NCI-H748 (cell line): Measurements from ENCODE around the gene ANXA6.
"Not testable (repeated sequence)": the region's sequence is repeated elsewhere in the genome, so short reads cannot be mapped to it uniquely, and the experiment has no call there.

Experiments used
- DNase-seq: peaks from one replicate; lab custom pipeline; 2025; ENCODE audit not compliant: unreplicated experiment; lab: John Stamatoyannopoulos, UW

ANXA6 gene

DNA sequence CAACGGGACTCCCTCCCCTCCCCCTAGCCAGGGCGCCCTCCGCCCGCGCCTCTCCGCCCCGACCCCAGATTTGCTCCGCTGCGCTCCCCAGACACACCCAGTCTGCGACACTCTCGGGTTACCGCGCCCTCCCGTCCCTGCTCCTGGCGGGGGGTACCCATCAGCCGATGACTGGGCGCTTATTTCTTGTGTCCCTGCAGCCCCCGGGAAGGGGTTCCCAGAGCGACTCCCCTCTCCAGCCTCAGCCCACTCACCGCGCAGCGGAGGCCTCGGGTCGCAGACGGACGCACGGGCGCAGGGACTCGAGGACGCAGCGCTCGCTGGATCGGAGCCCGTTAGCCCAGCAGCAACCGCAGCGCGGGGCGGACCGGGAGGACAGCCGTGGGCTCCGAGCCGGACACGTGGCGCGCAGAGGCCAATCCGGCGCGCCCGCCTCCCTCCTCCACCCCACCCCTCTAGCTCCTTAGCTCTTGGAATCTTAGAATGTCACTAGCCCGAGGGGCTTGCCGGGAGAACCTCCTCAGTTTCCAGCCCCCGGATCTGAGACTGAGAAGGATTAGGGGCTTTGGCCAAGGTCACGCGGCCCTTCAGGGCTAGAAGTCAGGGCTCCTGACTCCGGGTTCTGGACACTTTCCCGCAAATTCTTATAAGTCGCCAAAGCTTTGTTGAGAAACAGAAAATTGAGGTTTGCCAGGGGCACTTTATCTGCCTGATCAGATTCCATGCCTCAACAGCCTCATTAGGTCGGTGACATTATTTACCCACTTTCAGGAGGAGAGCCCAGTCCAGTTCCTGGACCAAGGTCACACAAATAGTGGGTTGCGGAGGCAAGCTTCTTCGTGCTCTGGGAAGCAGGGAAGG lies at the start of gene ANXA6:
Gene ANXA6, minus strand, starts transcription at position 354 of the 861 bp plus-strand sequence. CDS start 9,878 bp downstream, outside the sequence.
- peak; percentile 69 for DNase-seq

GRCh38 chr5:151205411-151205810 lies 47.8 kb upstream of the ANXA6 start:
- no peak for DNase-seq

GRCh38 chr5:151204051-151204450 lies 46.5 kb upstream of the ANXA6 start:
- no peak for DNase-seq

DNA sequence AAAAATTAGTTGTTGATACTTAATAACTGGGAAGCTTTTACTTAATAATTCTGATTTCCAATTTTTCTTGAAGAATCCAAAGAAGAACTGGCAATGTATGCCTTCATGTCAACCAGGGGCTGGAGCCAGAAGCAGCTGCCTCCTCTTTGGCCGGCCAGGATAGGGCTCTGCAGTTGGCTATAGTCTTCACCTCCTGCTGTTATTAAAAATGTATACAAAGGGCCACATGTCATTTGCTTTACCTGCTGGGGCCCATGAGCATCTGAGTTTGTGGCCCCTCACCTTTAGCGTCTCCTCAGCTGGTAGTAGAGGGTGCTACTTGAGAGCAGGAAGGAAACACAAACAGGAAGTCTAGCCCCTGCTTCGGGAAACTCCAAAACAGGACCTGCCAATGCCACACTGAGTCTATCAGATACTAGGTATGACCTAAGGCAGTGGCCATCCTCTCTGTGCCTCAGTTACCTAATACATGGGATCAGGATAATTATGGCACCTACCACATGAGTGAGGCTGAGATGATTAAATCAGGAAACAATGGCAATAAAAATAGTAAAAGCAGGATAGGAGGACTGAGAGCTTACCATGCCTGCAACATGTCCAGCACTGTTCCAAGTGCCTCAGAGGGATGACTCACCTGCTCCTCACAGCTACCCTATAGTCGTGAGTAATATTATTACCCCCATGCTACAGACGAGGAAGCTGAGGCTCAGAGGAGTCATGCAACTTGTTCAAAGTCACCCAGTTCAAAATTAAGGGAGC lies 45.0 kb upstream of the ANXA6 start:
- no peak for DNase-seq

GRCh38 chr5:151200913-151201595 lies 43.5 kb upstream of the ANXA6 start:
- no peak for DNase-seq

DNA sequence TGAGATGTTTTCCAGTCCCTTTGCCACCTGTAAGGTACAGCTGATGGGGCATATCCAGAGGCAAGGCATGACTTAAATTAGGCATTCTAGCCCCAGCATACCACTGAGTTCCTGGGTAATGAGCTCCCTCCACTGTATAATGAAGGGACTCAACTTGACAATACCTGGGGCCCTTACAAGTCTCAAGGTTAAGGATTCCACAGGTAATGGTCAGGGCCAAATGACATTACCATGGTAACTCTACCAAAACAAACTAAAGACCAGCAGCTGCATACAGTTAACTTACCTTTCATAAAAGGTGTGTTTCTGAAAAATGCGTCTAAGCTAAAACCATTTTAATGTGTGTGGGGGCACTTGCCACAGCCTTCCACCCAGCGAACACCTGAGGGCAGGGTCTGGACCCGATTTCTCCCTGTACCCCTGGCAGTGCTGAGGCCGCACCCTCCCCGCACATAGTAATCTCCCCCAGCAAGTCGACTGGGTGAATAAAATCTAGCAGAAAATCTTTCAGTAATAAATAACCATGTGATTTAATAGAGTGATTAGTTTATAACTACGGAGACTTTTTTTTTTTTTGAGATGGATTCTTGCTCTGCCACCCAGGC lies 42.1 kb upstream of the ANXA6 start:
- no peak for DNase-seq

DNA sequence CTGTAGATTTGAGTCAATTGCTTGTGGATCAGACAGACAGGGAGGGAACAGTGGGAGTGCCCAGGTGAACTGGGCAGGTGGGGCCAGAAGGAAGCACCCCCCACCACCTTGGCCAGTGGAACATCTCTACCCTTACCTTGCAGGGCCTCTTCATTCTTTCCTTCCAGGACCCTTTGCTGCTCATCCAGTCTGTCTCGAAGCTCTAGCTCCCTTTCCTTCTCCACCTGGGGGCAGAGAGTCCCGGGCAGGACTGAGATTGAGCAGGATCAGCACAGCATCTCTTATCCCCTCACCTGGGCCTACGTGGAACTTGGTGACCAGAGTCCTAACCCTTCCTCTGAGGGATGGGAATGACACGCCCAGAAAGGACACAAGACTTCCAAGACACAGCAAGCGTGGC lies 41.3 kb upstream of the ANXA6 start:
- DNase-seq = no peak

GRCh38 chr5:151197291-151197600 lies 39.7 kb upstream of the ANXA6 start:
- DNase-seq = not testable (repeated sequence)

DNA sequence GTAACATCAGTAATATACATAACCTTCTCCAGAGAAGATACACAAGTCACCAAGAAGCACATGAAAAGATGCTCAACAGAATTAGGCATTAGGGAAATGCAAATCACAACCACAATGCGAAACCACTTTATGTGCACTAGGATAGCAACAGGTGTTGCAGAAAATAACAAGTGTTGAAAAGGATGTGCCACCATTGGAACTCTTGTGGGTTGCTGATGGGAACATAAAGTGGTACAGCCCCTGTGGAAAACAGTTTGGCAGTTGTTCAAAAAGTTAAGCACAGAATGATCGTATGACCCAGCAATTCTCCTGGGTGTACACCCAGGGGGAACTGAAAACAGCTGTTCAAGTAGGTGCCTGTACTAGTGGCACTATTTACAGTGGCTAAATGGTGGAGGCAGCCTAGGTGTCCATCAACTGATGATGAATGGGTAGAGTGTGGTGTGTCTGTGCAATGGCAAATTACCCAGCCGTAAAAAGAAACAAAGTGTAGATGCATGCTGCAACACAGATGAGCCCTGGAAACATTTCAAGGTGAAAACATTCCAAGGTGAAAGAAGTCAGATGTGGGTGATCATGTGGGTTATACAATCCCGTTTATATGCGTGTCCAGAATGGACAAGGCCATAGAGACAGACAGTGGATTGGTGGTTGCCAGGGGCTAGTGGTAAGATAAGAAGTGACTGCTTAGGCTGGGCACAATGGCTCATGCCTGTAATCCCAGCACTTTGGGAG lies 39.1 kb upstream of the ANXA6 start:
- no peak for DNase-seq

GRCh38 chr5:151195622-151196021 lies 38.0 kb upstream of the ANXA6 start:
- DNase-seq = no peak

- DNase-seq = no peak
Measured at GRCh38 chr5:151192626-151193025, 35.0 kb upstream of the ANXA6 start.

- no peak for DNase-seq
Measured at GRCh38 chr5:151191661-151192060, 34.1 kb upstream of the ANXA6 start.

- no peak for DNase-seq
Measured at GRCh38 chr5:151189151-151189550, 31.6 kb upstream of the ANXA6 start.

- no peak for DNase-seq
Measured at GRCh38 chr5:151186538-151186937, 29.0 kb upstream of the ANXA6 start.

GRCh38 chr5:151186052-151186451 lies 28.5 kb upstream of the ANXA6 start:
- DNase-seq = no peak

DNA sequence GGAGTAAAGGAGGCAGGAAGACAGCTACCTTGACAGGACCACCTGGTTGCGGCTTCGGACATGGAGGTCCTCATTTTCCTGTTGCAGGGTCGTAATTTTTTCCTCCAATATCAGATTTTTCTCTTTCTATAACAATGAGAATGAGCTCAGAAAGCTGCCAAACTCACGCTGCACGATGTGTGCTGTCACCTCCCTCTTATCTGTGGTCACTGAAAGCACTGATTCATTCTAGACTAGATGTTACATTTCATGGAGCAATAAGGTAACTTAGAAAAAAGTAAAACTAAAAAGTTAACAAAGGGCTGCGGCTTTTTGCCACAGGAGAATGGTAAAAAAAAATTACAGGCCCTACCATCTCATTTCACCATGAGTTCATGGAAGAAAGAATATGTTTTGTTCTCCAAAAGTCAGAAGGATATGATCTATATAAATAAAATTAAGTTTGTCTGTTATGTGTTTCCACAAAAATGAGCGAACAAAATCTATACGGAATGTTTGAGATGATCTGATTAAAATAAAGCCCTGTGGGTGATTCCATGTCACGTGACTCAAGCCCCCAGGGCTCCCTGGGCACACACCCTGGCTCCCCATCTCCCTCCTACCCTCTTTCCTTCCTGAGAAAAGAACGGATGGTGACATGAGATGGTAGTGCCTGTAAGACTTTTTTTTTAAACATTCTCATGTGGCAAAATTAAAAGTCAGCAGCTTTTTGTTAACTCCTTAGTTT lies 26.9 kb upstream of the ANXA6 start:
- DNase-seq = no peak

DNA sequence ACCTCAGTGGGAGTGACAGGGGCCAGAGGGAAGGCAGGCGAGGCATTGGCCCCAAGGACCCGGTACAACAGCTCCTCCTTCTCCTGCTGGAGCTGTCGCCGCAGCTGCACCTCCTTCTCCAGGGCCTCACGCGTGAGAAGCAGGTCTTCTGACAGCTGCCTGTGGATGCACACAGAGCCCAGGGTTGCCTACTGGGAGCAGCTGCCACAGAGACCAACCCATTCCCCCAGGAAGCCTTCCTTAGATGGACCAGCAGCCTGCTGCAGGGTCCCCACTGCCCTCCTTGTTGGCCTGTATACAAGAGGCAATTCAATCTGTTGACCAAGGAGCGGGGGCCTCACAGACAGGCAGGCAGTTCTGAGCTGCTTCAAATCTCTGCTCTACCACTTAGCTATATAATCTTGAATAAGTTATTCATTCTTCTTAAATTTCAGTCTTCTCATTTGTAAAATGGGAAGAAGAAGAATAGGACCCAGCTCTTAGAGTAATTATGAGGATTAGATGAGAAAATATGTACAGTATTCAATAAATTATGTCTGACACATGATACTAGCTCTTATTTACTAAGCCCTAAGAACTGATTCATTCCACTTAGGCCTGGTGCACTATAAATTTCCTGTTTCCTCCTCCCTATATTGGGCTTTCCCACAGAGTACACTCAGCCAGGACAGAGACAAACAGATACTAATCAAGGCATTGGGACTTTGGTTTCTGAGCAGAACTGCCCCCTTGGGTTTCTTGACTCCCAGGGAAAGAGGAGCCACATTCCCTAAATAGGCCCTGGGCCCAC lies 26.1 kb upstream of the ANXA6 start:
- DNase-seq = no peak

- no peak for DNase-seq
Measured at GRCh38 chr5:151182976-151183375, 25.4 kb upstream of the ANXA6 start.

DNA sequence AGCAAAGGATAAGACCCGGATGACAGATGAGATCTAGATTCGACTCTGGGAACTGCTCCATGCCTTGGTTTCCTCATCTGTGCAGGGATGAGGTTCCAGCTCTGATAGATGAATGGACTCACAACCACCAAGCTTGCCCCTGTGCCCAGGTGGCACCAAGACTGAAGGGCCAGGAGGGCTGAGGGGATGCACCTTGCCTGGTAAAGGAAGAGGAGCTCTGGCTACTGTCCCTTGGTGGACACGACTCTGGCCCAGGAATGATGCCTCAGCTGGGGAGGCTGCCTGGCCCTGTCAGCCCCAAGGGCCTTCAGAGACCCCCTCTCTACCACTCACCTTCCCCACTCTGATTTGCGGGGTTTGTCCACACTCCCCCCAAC lies 24.9 kb upstream of the ANXA6 start:
- DNase-seq = no peak
